ENCODE results near the gene WHRN. TPM values are rescaled to one million over a fixed set of nuclear protein-coding genes. Genes with fewer than 3 reads are reported as not detected.

WHRN gene
- polyA plus RNA-seq, 1 donor (not counting 4 experiments of a cell fraction or from before 2014, with no cell fraction given), result 1.2 TPM

DNA sequence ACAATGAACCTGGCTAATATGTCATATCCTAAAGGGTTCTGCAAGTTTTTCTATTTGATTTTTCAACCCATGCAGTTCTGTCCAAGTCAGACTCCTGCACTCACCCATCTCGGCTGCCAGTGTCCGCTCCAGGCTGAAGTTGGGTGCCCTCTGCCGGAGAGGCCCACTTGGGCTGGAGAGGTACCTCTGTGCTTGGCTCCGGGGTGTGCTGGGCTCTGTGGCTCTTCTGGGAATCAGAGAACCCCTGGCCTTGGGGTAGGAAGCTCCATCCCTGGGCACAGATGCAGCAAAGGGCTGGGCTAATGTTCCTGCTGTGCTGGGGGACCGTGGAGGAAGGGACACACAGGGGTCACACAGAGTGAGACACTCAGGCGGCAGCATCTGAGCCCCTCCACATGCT, 149.5 kb downstream of the WHRN start:
- Histone ChIP-seq H3K36me3 (ENCODE audit: control insufficient read depth in 2 of 2, extremely low read depth in 1 of 2, insufficient read depth in 2 of 2, low read length in 2 of 2) (peaks cover 3 to 6% of the 10 kb centered on the region in 2 experiments), H3K9me3 (ENCODE audit: control insufficient read depth, low read depth, low read length) (no peaks in the 10 kb centered on the region), H2AFZ (ENCODE audit: control insufficient read depth, low read length) (no peak overlapping the region), H3K27ac (ENCODE audit: control insufficient read depth, insufficient read depth, low read length) (no peak overlapping the region), H3K9ac (ENCODE audit: control insufficient read depth, extremely low read depth, insufficient read depth, low read length) (no peak overlapping the region), H3K4me3 (ENCODE audit: control insufficient read depth in 2 of 3, extremely low read depth in 1 of 3, insufficient read depth in 2 of 3, low read depth in 1 of 3, low read length in 3 of 3) (no peak overlapping the region), H3K27me3 (ENCODE audit: control insufficient read depth, extremely low read depth, insufficient read depth, low read length) (no peaks in the 10 kb centered on the region), H3K4me2 (ENCODE audit: control insufficient read depth, extremely low read depth, insufficient read depth, low read depth, low read length) (no peak overlapping the region), H3K79me2 (ENCODE audit: control insufficient read depth, insufficient read depth, low read length) (no peaks in the 10 kb centered on the region), H3K9me1 (ENCODE audit: control insufficient read depth, extremely low read depth, insufficient read depth, low read length) (no peaks in the 10 kb centered on the region), H3K4me1 (ENCODE audit: control insufficient read depth, extremely low read depth, insufficient read depth, low read length) (no peaks in the 10 kb centered on the region), H4K20me1 (ENCODE audit: control insufficient read depth, extremely low read depth, insufficient read depth, low read length) (no peaks in the 10 kb centered on the region)
- dilution Hi-C loops (cut with MboI; ENCODE audit: extremely low pct_ligation_motif_present, low sequenced_read_pairs), result no loop called here
- no peak for FAIRE-seq
- DNase-seq (ENCODE audit: low read depth, low spot score), result no peak
- no peak for TF ChIP-seq EZH2 (IDR thresholded peaks at IDR 0.05; ENCODE audit: low read length)
- TF ChIP-seq, protein P1, sequence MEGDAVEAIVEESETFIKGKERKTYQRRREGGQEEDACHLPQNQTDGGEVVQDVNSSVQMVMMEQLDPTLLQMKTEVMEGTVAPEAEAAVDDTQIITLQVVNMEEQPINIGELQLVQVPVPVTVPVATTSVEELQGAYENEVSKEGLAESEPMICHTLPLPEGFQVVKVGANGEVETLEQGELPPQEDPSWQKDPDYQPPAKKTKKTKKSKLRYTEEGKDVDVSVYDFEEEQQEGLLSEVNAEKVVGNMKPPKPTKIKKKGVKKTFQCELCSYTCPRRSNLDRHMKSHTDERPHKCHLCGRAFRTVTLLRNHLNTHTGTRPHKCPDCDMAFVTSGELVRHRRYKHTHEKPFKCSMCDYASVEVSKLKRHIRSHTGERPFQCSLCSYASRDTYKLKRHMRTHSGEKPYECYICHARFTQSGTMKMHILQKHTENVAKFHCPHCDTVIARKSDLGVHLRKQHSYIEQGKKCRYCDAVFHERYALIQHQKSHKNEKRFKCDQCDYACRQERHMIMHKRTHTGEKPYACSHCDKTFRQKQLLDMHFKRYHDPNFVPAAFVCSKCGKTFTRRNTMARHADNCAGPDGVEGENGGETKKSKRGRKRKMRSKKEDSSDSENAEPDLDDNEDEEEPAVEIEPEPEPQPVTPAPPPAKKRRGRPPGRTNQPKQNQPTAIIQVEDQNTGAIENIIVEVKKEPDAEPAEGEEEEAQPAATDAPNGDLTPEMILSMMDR (optimal IDR thresholded peaks at IDR 0.05 in 1 of 3, IDR thresholded peaks at IDR 0.05 in 1 of 3, conservative IDR thresholded peaks at IDR 0.05 in 1 of 3; ENCODE audit: extremely low read depth in 1 of 3, insufficient read depth in 2 of 3, low read length in 3 of 3), result no peak

Small RNAs within 50 kb of the gene (small RNA-seq; reads per million reads assigned to genes)
- gene AL138895.2 (ENCODE audit: insufficient read length in 3 of 3, low read depth in 3 of 3, low replicate concordance in 1 of 3), result 0 reads per million in 3 experiments

Other genes starting within 250 kb of the WHRN start
- not detected in 3 replicates for gene ORM1, start 182.4 kb downstream of the WHRN start, polyA plus RNA-seq
- not detected in 3 replicates for gene ORM2, start 175.6 kb downstream of the WHRN start, polyA plus RNA-seq
- 0.57 to 1.1 TPM (median 0.79 TPM) in 3 replicates for gene AKNA, start 117.5 kb downstream of the WHRN start, polyA plus RNA-seq
- 159 to 214 TPM (median 211 TPM) in 3 replicates for gene ATP6V1G1, start 82.3 kb upstream of the WHRN start, polyA plus RNA-seq
- gene TMEM268, start 105.8 kb upstream of the WHRN start, polyA plus RNA-seq, result 7.0 to 7.6 TPM (median 7.6 TPM) in 3 replicates
- not detected in 3 replicates for gene TEX53, start 152.3 kb upstream of the WHRN start, polyA plus RNA-seq
- not detected in 3 replicates for gene TEX48, start 176.7 kb upstream of the WHRN start, polyA plus RNA-seq

All from keratinocyte (primary cell).